ENCODE data around the gene TERB2.
"Not testable (repeated sequence)": the region's sequence is repeated elsewhere in the genome, so short reads cannot be mapped to it uniquely, and the experiment has no call there.

The TERB2 gene

GRCh38 chr15:45003731-45004410 lies 47.4 kb downstream of the TERB2 start:
- DNase-seq (ENCODE audit: low spot score) = not testable (repeated sequence)

- not testable (repeated sequence) for DNase-seq (ENCODE audit: low spot score)
Measured at GRCh38 chr15:45004590-45005175, 48.2 kb downstream of the TERB2 start.

- DNase-seq (ENCODE audit: low spot score) = no peak
Measured at GRCh38 chr15:45009046-45009445, 52.6 kb downstream of the TERB2 start.

- not testable (repeated sequence) for DNase-seq (ENCODE audit: low spot score)
Measured at GRCh38 chr15:45015114-45015513, 58.6 kb downstream of the TERB2 start.

GRCh38 chr15:45020222-45020900 lies 63.9 kb downstream of the TERB2 start:
- not testable (repeated sequence) for DNase-seq (ENCODE audit: low spot score)

DNA sequence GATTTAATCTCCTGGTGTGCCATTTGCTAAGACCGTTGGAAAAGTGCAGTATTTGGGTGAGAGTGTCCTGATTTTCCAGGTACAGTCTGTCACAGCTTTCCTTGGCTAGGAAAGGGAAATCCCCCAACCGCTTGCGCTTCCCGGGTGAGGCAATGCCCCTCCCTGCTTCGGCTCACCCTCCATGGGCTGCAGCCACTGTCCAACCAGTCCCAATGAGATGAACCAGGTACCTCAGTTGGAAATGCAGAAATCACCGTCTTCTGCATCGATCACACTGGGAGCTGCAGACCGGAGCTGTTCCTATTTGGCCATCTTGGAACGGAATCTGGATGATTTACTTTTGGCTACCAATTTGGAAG lies 64.4 kb downstream of the TERB2 start:
- DNase-seq (ENCODE audit: low spot score) = not testable (repeated sequence)

GRCh38 chr15:45021348-45021747 lies 64.9 kb downstream of the TERB2 start:
- DNase-seq (ENCODE audit: low spot score) = no peak

GRCh38 chr15:45022871-45023658 lies 66.6 kb downstream of the TERB2 start, which contains the start of gene SORD:
SORD (plus strand) TSS chr15:45023195; CDS start chr15:45023284, 89 bp downstream.
- peak; percentile 92 for DNase-seq (ENCODE audit: low spot score)

DNA sequence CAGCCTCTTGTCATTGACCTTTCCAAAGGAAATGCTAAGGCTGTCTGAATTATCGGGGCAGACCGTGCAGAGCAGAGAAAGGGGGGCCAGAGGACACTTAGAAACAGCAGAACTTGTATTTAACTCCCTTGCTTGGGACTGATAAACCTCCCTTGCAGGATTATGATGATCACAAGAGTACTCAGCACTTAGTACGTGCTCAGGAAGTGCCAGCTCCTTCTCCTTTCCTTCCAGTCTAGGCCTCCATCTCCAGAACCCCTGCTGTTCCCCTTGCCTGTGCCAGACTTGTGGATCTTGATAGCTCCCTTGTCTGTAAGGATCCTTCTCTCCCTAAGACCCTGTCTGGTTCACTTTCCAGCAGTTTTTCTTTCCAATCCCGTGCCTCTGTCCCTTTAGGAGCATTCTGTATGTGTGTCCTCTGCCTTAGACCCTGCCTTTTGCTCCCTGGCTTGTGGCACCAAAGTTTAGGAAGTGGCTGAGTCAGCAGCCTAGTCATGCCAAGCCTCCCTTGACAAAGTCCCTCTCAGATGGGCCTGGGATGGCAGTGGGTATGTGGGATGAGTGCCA lies 67.3 kb downstream of the TERB2 start:
- no peak for DNase-seq (ENCODE audit: low spot score)

GRCh38 chr15:45024649-45025048 lies 68.2 kb downstream of the TERB2 start:
- DNase-seq (ENCODE audit: low spot score) = not testable (repeated sequence)

- DNase-seq (ENCODE audit: low spot score) = not testable (repeated sequence)
Measured at GRCh38 chr15:45025627-45026026, 69.1 kb downstream of the TERB2 start.

- DNase-seq (ENCODE audit: low spot score) = no peak
Measured at GRCh38 chr15:45026651-45027190, 70.2 kb downstream of the TERB2 start.

DNA sequence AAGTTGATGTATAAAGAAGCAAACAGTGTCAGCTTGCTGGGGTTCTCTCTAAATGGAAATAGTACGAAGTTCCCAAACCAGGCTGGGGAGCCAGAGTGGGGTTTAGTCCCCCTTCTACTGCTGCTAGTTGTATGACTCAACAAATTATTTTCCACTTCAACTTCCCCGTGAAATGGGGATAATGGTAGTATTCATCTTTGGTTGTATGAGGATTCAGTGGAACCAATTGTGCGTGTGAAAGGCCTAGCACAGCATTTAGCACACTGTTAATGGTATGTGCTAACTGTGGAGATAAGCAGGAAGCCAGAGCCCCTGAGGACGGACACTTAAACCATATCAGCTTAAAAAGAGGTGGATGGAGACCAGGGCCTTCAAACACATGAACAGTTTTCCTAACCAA lies 70.7 kb downstream of the TERB2 start:
- DNase-seq (ENCODE audit: low spot score) = no peak
